HG03439 (cell line): ENCODE data around the gene ZFP3.
A peak's percentile ranks its signal among the peaks of the same experiment; 100 is the strongest.
"Not testable (repeated sequence)": the region's sequence is repeated elsewhere in the genome, so short reads cannot be mapped to it uniquely, and the experiment has no call there.

Source experiments
- ATAC-seq: cut with Tn5 transposase; IDR thresholded peaks from one replicate; pipeline ENCODE4 v1.9.1; 2021; ENCODE audit warnings: mild to moderate bottlenecking, moderate library complexity; ENCODE audit not compliant: unreplicated experiment

ZFP3 gene

DNA sequence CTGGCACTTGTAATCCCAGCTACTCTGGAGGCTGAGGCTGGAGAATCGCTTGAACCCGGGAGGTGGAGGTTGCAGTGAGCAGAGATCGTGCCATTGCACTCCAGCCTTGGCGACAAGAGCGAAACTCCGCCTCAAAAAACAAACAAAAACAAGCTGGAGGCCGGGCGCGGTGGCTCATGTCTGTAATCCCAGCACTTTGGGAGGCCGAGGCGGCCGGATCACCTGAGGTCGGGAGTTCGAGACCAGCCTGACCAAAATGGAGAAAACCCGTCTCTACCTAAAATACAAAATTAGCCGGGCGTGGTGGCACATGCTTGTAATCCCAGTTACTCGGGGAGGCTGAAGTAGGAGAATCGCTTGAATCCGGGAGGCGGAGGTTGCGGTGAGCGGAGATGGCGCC is 992 bp upstream of the ZFP3 start:
- not testable (repeated sequence) for ATAC-seq

DNA sequence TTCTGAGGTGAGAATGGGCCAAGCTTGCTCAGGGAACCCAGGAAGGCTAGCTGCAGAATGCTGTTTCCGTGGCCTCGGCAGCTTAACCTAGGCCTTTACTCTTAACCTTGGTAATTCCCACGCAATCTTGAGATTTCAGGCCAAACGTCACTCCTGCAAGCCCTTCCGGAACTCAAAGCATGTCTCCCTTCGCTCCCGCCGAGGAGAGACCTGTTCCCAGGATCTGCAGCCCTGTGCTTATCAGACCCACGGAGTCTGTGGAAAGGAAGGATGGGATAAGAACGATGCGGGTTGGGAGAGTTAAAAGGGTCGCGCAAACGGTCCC is 524 bp upstream of the ZFP3 start:
- ATAC-seq: no peak

DNA sequence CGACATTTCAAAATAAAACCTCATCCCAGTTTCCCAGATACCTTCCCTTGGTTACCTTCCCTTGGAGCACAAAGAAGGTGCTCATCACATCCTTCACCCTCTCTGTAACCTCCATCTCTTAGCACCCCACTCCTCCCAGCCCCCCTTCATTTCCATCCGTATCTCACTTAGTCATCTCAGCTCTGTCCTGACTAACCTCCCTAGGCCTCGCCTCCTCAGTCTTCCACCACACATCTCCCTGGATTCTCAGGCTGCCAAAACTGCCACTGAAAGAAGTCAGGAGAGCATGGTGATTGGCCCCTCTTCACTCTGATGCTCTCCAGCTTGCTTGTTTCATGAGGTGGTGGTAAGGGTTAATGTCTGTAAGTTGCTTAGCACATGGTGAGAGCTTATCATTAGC is 2.3 kb downstream of the ZFP3 start:
- no peak for ATAC-seq

DNA sequence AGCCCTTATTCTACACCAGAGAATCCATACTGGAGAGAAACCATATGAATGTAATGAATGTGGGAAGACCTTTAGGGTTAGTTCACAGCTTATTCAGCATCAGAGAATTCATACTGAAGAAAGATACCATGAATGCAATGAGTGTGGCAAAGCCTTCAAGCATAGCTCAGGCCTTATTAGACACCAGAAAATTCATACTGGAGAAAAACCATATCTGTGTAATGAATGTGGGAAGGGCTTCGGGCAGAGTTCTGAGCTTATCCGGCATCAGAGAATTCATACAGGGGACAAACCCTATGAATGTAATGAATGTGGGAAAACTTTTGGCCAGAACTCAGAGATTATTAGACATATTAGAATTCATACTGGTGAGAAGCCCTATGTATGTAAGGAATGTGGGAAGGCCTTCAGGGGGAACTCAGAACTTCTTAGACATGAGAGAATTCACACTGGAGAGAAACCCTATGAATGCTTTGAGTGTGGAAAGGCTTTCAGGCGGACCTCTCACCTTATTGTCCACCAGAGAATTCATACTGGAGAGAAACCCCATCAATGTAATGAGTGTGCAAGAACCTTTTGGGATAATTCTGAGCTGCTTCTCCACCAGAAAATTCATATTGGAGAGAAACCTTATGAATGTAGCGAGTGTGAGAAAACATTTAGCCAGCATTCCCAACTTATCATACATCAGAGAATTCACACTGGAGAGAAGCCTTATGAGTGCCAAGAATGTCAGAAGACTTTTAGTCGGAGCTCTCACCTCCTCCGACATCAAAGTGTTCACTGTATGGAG is 14.1 kb downstream of the ZFP3 start:
- ATAC-seq: no peak

DNA sequence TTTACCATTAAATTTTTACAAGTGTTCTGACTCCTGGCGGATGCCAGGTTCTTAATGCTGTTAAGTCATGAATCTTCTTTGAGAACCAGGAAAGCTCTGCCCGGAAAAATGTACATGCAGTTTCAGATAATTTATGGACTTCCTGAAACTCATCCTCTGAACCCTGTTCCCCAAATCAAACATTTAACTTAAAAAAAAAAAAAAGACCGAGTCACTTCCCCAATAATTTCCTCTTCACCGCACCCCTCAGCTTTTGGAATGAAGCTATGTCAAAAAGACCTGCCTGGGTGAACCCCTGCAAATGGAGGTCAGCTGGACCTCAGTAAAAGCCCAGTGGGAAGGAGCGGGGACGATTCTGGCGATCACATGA is 18.4 kb downstream of the ZFP3 start:
- ATAC-seq: no peak

DNA sequence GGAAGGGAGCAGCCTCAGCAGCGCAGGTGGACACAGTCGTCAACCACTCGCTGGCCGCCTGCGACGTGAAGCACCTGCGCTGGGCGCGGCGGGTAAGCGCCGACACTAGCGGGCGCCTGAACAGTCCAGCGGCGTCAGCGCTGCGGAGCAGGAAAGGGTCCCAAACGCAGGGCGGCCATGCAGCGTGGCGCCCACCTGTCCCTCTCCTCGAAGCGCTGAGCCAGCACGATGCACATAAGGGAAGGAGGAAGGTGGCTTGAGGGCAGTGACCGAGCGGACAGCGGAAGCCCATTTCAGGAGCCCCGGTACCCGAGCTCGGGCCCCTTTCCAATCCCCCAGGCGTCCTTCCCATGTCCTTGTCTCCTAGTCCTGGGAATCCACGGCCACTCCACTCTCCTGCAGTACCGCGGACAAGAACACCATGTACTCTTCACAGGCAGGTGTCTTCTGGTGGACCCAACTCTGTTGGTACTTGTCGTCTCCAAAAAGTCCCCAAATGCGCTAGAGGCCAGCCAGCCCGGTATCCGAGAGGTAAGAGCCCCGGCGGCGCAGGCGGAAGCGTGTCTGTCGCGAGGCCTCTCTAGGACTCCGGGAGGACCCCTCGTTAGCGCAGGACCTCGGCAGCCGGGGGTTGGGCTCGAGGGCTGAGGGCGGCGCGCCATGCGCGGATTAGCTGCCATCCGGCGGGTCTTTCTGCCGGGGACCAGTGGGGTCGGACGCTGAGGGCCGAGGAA is 19.0 kb downstream of the ZFP3 start:
- ATAC-seq: no peak

DNA sequence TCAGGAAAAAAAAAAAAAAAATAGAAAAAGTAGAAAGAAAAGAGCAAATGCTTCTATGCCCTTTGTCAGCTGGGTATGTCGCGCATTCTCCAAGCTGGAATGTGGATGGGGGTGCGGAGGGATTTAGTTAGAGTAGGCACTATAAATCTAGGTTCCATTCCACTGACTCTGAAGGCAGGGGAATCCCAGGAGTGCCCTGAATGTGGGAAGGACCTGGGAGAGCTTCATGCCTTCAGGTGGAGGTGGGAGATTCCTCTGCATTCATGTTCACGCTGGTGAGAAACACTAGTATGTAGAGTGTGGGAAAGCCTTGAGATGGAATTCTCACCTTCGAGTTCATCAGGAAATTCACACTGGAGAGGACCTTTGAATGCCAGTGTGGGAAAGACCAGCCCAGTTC is 21.0 kb downstream of the ZFP3 start:
- ATAC-seq: no peak

DNA sequence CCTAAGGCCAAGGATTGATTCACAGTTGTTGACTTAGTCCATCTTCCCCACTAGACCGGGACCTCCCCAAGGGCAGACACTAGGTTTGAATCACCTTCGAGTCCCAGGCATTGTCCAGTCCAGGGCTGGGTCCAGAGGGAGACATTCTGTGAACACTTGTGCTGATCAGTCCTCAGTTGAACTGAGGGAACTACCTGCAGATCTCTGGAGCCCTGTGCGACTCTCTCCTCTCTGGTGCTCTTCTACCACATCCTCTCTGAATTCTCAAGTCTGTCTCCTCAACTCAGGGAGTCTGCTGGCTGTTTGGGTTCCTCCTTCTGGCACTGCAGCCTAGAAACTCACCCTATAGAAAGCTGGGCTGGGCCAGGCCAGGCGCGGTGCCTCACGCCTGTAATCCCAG is 22.6 kb downstream of the ZFP3 start:
- ATAC-seq: no peak

DNA sequence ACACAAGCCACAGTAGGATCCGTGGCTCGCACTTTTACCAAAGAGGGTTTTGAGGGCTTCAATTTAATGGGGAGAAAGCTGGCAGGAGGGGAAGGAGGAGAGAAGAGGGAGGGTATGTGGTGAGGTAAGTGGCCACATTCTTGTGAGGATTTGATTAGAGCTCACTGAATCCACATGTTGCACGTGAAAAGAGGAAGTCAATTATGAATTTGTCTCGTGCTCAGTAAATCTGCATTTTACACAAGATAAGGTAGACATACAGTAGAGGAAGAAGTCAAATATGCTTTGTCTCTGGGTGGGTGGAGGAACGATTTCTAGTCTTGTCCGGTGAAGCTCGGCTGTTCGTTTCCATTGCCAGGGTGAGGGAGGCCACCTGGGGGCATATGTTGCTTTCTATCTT is 32.5 kb downstream of the ZFP3 start:
- ATAC-seq: no peak

DNA sequence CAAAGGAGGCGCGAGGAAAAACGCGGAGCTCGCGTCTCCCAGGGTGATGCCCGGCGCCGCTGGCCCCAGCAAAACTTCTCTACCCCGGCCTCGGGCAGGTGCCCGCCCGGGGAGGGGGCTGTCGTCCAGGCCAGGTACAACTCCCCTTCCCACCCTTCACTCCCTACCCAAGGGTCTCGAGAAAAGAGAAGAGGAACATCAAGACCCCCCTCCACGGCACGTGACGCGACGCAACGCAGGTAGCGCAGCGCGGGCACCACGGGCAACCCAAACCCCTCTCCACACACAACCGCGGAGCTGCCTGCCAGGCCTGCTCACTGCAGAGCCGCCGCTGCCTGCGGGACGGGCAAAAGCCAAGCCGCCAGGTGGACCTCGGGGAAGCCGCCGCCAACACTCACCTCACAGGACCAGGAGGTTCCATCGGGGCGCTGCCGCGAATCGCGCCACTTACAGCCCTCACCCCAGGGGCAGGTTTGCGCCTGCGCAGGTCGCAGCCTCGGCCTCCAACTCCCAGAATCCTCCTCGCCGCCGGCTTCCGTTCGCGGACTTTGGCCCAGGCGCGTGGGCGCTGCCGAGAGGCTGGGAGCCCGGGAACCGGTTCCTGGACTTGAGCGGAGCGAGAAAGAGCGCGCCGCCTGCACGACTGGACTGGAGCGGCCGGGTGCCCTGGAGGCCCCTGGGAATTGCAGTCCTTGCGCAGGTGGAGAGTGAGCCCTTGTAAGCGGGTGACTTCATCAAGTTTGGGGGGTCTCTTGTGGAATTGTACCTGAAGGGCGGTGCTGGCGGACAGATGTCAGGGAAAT is 33.3 kb downstream of the ZFP3 start, which contains the start of gene ZNF232:
TSS of gene ZNF232 (minus strand) at position 477 of the 803 bp plus-strand sequence. CDS start at position 421, 56 bp downstream.
- ATAC-seq: peak; percentile 72

DNA sequence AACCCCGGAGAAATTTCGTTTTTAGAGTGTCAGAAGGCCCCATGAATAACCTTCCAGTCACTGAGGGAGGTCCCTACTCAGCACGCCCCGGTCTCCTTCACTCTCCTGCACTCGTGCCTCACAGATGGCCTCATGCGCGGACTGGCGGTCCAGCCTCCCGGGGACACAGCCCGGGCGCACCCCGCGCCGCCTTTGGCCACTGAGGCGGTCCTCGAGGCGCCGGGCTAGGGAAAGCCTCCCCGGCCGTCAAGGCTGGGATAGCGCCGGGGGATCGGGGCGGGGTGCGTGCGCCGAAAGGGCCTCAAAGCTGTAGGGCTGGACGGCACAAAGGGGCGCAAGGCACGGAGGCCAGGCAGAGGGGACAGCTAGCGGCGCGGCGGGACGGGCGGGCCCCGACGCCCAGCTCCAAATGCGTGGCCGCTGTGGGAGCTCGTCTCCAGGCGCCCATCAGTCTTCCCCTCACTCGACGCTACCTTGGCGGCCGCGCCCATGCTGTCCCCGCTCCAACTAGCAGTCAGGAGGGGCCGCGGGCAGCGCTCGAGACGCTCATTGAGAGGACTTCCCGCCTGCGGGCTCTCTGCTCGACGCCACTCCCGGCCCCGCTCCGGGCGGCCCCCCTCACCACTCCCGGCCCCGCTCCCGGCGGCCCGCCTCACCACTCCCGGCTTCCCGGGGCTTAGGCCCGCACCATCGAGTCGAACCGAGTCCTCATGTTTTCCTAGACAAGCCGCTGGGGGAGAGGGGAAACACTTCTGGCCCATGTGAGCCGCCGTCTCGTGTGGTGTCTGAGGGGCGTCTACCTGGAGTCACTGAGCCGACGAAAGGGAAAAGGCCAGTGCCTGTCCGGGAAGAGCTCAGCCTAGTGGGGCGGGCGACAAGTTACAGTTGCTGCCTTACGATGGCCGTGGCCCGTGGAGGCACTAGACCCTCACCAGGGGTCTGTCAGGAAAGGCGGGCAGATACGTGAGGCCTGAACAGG is 37.7 kb downstream of the ZFP3 start, which contains the start of gene USP6:
TSS of gene USP6 (plus strand) at position 360 of the 979 bp plus-strand sequence. CDS start 14,336 bp downstream, outside the sequence.
- no peak for ATAC-seq

DNA sequence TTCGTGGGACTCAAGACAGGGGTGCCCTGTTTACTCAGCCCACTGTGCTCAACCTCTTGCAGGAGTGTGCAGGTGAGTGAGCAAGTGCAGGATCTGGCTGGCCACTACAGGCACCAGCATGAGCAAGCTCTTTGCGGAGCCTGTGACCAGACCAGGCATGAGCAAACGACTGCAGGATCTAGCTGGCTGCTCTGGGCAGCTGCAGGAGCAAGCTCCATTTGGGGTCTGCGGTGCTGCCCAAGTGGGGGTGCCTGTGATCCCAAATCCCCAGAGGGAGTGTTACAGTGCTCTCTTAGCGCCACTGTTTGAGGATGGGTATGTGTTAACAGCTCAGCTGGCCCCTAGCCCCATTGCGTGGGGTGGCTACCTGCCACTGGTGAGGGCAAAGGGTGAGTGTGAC is 40.0 kb downstream of the ZFP3 start:
- no peak for ATAC-seq

DNA sequence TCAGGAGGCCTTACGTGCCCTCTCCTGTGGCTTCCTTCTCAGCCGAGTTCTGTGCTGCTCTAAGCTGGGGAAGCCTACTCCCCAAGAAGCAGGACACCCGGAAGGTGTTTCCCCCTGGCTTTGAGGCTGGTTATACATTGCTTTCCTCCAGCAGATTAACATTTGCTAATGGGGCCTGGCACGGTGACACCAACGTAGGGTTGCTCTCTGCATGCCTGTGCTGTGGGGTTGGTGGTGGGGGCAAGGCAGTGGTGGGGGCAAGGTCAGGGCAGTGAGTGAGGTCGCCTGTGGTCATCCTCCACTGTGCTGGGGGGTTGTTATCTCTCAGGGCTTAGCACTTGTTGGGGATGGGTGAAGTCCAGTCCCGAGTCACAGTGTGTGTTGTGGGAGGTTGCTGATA is 41.8 kb downstream of the ZFP3 start:
- no peak for ATAC-seq

DNA sequence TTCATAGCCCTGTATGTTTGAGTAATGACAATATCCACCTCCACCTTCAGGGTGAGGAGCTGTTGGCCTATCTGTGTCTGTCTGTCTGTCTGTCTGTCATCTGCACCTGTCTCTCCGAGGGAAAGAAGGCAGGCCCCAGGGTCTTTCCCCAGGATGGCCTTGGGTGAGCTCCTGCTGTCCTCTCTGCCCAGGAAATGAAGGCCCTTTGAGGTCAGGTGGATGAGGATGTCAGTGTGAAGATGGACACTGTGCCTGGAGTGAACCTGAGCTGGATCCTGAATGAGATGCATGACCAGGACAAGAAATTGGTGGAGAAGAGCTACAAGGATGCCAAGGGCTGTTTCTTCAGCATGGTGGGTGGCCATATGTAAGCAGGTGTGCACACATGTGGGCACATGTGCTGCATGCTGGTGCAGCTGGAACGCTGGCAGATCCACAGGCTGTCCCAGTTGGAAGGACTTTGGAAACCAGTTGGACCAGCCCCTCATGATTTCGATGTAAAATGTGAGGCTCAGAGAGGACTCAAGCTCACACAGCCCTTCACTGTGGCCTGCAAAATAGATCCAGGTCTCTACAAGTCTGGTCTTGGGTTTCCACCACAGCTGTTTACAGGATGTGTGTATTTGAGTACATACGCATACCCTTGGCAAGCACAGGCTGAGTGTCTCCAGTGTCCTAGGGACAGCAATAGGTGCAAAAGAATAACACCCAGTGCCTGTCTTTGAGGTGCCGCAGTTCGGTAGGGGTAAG is 42.3 kb downstream of the ZFP3 start:
- ATAC-seq: not testable (repeated sequence)

DNA sequence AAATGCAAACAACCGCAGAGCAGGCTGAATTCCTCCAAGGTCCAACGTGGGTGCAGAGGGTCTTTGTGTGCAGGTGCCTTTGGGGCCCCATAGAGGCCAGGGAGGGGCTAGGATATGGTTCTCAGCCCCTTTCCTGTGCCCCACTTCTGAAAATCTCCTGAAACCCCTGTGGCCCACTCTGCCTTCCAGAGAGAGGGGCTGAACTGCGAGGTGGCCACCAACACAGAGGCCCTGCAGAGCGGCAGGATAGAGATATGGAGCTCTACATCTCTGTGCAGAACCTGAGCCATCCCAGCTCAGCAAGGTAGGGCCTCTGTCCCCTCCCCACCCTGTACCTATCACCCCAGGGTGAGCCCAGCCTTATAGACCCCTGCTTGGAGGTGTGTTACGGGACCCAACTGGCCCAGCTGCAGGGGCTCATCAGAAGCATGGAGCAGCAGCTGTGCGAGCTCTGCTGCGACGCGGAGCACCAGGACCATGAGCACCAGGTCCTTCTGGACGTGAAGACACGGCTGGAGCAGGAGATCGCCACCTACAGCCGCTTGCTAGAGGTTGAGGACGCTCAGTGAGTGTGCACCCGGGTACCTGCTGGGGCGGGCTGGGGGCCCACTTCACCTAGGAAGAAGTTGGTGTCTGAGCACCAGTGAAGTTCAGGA is 43.0 kb downstream of the ZFP3 start:
- no peak for ATAC-seq

DNA sequence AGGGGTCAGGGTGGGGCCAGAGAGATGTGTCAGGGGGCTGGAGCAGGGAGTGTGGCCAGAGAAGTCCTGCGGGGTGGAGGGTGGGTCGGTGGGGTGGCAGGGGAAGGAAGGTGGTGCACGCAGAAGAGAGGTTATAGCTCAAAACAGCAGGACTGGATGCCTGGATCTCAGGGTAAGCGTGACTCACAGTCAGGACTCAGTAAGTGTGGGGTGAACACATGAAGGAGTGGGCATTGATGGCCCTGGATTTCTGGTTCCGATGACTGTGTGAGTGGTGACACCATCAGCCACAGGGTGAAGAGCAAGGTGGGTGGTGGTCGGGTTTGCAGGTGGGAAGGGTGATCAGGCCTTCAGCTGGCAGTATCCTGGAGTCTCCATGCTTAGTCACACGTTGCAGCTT is 43.8 kb downstream of the ZFP3 start:
- not testable (repeated sequence) for ATAC-seq

DNA sequence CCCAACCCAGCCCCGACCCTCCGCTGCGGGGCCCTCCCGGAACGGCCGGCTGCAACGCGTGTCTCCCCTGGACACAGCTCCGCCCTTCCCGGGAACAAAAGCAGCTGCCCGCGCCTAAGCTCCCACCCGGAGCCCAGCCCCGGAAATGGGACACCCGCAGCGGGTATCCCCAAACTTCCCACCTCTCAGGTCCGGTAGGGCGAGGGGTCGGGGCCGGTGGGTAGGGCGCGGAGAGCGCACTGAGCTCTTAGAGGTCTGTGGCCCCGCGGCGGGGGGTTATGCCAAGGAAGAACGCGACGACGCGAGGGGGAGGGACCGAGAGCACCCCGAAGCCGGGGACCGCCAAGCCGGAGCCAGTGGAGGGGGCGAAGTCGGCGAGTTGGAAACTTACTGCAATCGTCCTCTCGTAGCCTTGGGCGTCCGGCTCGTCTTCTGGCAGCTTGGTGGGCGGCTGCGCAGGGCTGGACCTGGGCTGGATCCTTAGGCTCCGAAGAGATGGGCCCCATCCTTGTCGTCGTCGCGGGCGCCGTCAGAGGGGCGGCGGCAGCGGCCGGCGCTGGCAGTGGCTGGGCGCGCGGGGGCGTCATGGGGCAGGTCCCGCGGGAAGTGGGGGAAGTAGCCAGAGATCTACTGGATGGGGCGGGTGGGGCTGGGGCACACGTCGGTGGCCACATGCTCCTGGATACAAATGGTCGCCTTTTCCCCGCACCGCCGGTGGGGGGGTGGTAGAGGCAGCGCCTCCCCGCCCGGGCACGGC is 44.5 kb downstream of the ZFP3 start:
- no peak for ATAC-seq

DNA sequence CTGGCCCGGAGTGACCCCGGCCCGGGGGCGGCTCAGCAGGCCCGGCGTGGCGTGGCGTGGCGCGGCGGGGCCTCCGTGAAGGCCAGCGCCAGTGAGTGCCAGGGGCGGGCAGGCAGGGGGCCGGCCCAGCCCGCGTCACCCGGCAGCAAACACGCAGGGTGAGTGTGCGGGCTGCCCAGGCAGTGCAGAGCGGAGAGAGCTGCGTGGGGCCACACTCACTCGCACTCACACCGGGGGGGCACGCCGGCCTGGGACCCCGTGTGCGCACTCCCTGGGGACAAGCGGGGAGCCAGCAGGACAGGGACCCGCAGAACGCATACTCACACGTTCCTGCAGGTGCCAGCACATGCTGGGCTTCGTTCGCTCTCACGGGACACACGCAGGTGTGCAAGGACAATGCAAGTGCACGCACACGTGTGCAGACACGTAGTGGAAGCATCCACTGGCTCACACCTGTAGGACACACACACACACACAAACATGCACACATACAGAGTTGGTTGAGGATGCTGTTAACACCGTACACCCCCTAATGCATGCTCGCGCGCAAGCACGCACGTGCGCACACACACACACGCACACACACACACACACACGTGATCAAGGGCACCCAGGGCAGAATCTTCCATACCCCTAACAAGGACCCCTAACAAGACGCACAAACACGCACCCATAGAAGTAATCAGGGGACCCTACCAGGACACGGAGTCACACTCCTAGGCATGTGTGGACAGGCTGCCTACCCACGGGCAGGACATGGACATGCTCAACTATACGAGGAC is 45.3 kb downstream of the ZFP3 start:
- no peak for ATAC-seq
